Measurements from ENCODE around the gene QTRT2.

DNA sequence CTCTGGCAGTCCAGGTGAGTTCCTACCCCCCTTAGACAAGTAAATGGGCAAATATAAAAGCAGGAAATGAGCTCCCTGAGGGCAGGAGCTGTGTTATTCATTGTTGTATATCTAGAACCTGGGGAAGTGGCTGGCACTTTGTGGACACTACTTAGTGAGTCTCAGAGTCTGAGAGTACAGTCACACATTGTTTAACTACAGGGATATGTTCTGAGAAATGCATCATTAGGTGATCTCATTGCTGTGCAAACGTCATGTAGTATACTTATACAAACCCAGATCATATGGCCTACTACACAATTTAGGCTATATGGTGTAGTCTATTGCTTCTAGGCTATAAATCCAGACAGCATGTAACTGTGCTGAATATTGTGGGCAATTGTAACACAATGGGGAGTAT is 69.9 kb downstream of the QTRT2 start:
- TF ChIP-seq, protein P1, sequence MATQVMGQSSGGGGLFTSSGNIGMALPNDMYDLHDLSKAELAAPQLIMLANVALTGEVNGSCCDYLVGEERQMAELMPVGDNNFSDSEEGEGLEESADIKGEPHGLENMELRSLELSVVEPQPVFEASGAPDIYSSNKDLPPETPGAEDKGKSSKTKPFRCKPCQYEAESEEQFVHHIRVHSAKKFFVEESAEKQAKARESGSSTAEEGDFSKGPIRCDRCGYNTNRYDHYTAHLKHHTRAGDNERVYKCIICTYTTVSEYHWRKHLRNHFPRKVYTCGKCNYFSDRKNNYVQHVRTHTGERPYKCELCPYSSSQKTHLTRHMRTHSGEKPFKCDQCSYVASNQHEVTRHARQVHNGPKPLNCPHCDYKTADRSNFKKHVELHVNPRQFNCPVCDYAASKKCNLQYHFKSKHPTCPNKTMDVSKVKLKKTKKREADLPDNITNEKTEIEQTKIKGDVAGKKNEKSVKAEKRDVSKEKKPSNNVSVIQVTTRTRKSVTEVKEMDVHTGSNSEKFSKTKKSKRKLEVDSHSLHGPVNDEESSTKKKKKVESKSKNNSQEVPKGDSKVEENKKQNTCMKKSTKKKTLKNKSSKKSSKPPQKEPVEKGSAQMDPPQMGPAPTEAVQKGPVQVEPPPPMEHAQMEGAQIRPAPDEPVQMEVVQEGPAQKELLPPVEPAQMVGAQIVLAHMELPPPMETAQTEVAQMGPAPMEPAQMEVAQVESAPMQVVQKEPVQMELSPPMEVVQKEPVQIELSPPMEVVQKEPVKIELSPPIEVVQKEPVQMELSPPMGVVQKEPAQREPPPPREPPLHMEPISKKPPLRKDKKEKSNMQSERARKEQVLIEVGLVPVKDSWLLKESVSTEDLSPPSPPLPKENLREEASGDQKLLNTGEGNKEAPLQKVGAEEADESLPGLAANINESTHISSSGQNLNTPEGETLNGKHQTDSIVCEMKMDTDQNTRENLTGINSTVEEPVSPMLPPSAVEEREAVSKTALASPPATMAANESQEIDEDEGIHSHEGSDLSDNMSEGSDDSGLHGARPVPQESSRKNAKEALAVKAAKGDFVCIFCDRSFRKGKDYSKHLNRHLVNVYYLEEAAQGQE (IDR thresholded peaks at IDR 0.05; ENCODE audit: insufficient read depth in 1 of 2, low read depth in 2 of 2, low read length in 1 of 2): no peak
- TF ChIP-seq, protein P2, sequence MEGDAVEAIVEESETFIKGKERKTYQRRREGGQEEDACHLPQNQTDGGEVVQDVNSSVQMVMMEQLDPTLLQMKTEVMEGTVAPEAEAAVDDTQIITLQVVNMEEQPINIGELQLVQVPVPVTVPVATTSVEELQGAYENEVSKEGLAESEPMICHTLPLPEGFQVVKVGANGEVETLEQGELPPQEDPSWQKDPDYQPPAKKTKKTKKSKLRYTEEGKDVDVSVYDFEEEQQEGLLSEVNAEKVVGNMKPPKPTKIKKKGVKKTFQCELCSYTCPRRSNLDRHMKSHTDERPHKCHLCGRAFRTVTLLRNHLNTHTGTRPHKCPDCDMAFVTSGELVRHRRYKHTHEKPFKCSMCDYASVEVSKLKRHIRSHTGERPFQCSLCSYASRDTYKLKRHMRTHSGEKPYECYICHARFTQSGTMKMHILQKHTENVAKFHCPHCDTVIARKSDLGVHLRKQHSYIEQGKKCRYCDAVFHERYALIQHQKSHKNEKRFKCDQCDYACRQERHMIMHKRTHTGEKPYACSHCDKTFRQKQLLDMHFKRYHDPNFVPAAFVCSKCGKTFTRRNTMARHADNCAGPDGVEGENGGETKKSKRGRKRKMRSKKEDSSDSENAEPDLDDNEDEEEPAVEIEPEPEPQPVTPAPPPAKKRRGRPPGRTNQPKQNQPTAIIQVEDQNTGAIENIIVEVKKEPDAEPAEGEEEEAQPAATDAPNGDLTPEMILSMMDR (IDR thresholded peaks at IDR 0.05): no peak
- TF ChIP-seq POLR2AphosphoS5 (IDR thresholded peaks at IDR 0.05; ENCODE audit: low read depth, low read length): no peak

Data from Panc1 (cell line).